Activated naive CD4-positive, alpha-beta T cell treated with anti-CD3 and anti-CD28 coated beads for 36 hours (primary cell): ENCODE results near the gene TSLP. TPM values are rescaled to one million over a fixed set of nuclear protein-coding genes. Genes with fewer than 3 reads are reported as not detected.

Experiments used
- CTCF ChIA-PET: fragments of 350-600 bp; sonication (Branson Sonifier 250); formaldehyde crosslinking; loops from one replicate; lab custom pipeline; 2021; ENCODE audit warnings: antibody characterized with exemption; lab: Charles Lee
- DNase-seq: peaks from one replicate; pipeline ENCODE4 v3.0.0-alpha.2; 2020
- H3K27ac Mint-ChIP-seq: one replicate; pipeline ENCODE4 v1.8.0; 2021; ENCODE audit warnings: mild to moderate bottlenecking, mixed read lengths
- H3K27me3 Mint-ChIP-seq: one replicate; pipeline ENCODE4 v1.8.0; 2021; ENCODE audit warnings: low read depth, mixed read lengths
- H3K36me3 Mint-ChIP-seq: one replicate; pipeline ENCODE4 v1.8.0; 2021; ENCODE audit warnings: low read depth, mixed read lengths
- H3K4me1 Mint-ChIP-seq: one replicate; pipeline ENCODE4 v1.8.0; 2021; ENCODE audit warnings: low read depth, mixed read lengths
- H3K4me3 Mint-ChIP-seq: one replicate; pipeline ENCODE4 v1.8.0; 2021; ENCODE audit warnings: mild to moderate bottlenecking, moderate library complexity, mixed read lengths
- H3K9me3 Mint-ChIP-seq: one replicate; pipeline ENCODE4 v1.8.0; 2021; ENCODE audit warnings: mixed read lengths
- intact Hi-C: fragments of 100-400 bp; cut with micrococcal nuclease; formaldehyde crosslinking; loops from one replicate; pipeline ENCODE4 v1.15.1; 2023
- total RNA-seq, 2 experiments: library from RNA; stranded (reverse); gene quantifications; one replicate each; pipeline ENCODE4 v1.2.3, GENCODE V29; 2021

TSLP gene
- total RNA-seq, 2 experiments from 2014 or later: 0.81 to 0.99 TPM

DNA sequence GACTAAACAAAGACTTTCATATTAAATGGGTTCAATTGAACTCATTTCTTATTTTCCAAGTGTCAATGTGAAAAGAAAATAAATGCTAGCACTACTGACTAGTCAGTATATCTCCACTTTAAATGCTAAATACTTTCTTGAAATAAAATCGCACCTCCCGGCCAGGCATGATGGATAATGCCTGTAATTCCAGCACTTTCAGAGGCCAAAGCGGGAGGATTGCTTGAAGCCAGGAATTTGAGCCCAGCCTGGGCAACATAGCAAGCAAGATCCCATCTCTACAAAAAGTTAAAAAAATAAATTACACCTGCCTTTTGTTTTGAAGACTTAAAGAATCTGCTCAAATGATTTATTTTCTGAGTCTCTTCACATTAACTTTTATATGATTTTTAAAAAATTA lies 55.4 kb downstream of the TSLP start:
- CTCF ChIA-PET: no interaction called here
- Mint-ChIP-seq H3K4me3 (no peak overlapping the region), H3K9me3 (no peaks in the 10 kb centered on the region), H3K36me3 (peaks cover 35% of the 10 kb centered on the region), H3K27me3 (no peaks in the 10 kb centered on the region), H3K4me1 (peaks cover 13% of the 10 kb centered on the region), H3K27ac (no peak overlapping the region)
- intact Hi-C loops: loop anchor here (10.0 kb wide), 1 partner anchor 372 kb away; no protein-coding TSS in a partner anchor
- no peak for DNase-seq

Other genes with a start within 250 kb of the TSLP start
- gene WDR36, start 20.6 kb downstream of the TSLP start, total RNA-seq: 10 to 100 TPM; 34.1 to 40.3 TPM
- gene CAMK4, start 152.7 kb downstream of the TSLP start, total RNA-seq: 10 to 100 TPM; 40.6 to 44.4 TPM